Activated T-helper 9 cell treated with anti-CD3 and anti-CD28 coated beads, Interleukin-2, amount 50 U/mL, for 16 hours (primary cell): ENCODE data around the gene SMOC2.
"Not testable (repeated sequence)": the region's sequence is repeated elsewhere in the genome, so short reads cannot be mapped to it uniquely, and the experiment has no call there.

Experiments used
- DNase-seq: peaks from one replicate; pipeline ENCODE4 v3.0.0-alpha.2; 2020; ENCODE audit warnings: low read depth

The SMOC2 gene

DNA sequence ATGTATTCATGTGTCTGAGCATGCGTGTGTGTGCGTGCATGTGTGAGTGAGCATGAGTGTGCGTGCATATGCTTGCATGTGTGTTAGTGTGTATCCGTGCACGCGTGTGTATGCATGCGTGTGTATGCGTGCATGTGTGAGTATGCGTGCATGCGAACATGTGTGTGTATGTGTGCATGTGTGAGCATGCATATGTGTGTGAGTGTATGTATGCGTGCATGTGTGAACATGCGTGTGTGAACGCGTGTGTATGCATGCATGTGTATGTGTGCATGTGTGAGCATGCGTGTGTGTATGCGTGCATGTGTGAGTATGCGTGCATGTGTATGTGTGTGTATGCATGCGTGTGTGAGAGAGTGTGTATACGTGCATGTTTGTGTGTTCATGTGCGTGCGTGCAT is 77.9 kb downstream of the SMOC2 start:
- DNase-seq: no peak

DNA sequence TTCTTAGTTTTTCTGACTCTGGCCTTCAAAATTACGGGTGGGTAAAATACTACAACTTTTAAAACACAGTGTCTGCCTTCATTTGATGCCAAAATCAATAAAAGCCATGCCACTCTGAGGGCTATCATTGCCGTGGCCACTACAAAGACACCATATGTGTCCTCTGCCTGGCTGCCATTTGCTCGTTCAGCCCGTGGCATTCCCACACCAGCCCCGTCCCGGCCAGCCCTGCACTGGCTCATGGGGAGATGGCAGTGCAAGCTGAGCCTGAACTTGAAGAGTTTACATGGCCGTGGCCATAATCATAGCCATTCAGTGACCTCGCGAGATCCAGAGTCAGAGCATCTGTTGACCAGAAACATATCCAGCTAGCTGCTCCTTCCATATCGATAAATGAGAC is 79.2 kb downstream of the SMOC2 start:
- no peak for DNase-seq

DNA sequence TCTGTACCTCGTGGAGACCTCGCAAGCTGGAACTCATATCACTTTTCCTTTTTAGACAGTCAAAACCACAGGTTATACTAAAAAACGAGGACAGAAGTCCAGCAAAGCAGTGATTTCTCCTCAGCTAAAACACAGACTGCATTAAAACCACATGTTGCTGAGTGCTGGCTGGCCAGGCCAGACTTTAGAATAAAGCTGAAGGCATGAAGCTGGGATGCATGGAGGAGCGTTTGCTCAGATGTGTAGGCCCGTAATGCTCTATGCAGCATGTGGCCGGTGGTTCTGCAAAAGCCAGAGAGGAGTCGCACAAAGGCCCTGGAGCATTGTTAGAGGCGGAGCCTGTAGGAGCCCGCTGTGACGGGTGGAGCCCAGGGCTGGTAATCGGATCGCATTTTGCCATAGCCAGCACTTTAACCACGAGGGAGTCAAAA is 83.6 kb downstream of the SMOC2 start:
- no peak for DNase-seq

DNA sequence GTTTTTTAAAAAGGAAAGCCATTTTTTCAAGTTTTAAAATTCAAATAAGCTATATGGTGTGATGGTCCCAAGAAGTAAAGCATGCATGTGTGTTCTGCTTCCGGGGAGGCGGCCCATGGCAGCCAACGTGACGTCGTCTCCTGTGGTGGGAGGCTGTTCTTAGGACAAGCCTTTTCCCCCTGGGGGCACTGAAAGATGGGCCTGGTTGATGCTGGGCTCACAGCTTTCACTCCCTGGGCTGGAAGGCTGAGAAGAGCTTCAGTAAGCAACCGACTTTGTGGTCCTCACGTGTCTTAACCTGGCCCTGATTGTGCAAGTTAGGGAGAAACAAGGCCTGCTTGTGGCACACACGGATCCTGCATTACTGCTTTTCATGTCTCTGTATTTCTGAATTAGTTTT is 84.1 kb downstream of the SMOC2 start:
- no peak for DNase-seq

DNA sequence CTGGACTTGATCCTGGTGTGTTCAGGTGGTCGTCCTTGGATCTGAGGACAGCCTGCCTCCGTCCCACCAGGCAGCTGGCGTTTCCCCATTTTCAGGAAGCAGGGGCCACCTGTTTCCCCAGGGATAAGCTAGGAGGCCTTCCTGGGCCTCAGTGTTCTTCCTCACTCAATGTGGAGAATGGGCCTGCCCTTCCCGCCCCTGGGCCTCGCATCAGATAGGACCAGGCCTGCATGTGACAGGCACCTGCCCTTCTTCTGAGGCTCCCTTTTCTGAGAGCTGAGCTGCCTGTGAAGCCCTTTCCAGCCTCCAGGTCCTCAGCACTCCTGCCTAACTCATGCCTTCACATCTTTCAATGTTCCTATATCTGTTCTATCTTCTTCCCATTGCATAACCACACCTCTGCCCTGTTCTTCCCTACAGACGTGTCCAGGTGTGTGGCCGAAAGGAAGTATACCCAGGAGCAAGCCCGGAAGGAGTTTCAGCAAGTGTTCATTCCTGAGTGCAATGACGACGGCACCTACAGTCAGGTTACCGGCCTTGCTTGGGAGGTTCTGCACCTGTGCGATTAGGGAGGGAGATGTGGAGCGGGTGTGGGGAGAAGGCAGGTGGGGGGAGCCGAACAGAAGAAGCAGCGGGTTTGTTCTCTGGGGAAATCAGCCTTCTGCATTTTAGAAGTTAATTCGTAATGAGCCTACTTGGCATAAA is 85.1 kb downstream of the SMOC2 start:
- no peak for DNase-seq

DNA sequence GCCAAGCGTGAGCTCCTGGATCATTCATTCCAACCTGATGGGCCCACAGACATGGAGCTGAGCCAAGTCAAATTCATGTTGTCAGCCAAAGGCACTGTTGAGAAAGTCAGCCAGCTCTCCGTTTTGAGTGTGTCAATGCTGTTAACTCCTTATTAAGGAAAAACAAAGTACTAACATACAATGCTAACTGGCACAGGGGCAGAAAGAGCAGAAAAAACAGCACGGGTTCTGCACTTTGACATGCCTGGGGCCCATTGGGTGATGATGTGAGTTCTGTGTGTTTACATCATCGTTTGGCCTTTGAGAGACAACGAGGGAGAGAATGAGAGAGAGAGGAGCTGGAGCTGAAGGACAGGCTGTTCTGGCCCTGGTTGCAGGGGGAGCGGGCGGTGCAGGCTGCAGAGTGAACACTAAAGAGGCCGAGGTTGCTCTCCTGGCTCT is 85.9 kb downstream of the SMOC2 start:
- DNase-seq: no peak

DNA sequence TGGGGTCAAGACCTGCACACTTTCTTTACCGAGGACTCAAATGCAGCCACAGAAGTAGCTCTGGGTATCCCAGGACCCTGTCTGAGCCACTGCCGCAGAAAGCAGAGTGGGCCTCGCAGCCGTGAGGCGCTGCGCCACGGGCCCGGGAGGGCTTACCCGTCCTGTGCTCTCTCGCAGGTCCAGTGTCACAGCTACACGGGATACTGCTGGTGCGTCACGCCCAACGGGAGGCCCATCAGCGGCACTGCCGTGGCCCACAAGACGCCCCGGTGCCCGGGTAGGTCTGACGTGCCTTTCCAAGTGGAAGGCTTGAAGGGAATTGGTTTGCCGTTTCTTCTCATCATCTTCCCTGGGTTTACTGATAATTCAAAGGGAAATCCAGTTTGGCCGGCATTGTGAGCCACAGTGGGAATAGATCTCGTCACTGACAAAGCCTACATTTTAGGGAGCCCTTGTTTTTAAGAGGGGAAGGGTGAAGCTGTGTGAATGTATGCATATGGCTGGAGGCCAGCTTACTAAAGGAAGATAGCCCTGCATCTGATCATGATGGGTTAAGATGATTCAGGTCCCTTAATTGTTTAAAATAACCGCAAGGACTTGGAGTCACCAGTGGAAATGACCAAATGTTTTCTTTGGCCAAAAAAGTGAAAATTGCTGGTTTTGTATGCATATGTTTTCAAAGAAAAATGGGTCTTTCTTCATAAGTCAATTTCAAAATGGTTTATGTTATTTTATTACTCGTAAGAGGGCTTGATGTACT is 86.6 kb downstream of the SMOC2 start:
- DNase-seq: no peak

DNA sequence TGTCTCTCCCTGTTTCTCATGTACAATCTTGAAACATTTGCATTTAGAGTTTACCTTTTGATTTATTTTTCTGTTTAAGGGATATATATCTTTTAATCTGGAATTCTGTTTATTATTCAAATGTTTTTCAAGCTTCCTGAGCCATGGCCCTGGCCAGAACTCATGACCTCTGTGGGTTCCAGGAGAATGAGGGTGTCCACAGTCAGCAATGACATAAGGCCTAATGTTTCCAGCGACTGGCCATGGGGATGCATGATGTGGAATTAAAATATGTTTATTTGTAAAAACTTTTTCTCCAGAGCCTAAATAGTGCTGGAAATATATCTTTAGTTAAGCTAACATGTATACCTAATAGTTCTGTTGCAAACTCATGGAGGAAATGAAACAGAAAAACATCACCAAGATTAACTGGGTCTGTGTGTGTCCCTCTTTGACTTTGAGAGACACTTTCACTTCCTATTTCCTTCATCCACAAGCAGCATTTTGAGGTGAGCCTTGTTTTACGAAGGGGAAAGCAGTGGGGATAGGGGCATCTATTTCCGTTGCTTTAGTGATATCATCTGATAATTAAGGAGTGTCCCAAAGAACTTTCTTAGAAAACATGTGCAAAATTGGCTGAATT is 87.6 kb downstream of the SMOC2 start:
- DNase-seq: no peak

DNA sequence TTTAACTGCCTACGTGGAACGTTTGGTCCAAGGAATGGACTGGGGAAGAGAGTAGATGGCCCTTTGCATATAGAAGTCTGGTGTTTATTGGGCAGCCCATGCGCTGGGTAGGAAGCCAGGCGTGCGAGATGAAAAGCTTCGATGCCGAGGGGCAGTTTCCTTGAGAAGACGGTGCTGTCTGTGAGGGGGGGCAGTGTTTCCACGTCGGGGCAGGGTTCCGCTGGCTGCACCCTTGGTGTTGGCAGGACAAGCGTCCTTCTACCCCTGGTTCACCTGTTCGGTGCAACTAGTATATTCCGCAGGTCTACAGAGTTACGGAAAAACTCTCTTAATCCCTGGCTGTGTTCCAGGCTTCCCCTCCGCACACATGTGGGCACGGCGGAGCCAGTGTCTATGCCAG is 88.2 kb downstream of the SMOC2 start:
- no peak for DNase-seq

DNA sequence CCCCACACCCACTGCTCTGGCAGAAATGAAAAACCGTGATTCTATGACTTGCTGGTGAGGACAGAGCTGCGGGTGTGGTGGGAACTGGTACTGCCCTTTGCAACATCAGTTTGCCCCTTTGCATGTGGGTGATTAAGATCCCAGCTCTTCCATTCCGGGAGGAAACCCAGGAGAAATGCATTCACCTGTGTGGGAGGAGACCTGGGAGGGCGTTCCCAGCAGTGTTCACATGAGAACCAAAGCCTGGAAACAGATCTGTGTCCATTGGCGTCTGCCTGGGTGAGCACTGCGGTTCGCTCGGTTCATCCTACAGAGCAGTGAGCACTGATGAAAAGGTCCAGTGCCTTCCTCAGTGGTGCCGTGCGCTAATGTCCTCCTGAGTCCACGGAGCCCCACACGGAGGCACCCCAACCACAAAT is 89.7 kb downstream of the SMOC2 start:
- no peak for DNase-seq

DNA sequence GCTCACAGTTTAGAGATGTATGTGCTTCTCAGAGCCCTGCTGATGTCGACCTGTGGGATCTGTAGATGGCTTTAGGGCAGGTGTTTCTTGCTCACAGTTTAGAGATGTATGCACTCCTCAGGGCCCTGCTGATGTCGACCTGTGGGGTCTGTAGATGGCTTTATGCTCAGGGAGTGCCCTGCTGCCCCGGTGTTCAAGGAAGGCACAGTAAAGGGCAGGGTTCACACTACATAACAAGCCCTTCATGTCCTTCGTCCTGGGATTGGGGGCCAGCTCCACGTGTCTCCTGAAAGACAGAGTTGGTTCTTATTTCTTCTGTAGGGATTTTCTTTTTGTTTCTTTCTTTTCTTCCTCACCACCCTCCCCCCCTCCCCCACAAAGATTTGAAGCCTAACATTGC is 91.1 kb downstream of the SMOC2 start:
- no peak for DNase-seq

DNA sequence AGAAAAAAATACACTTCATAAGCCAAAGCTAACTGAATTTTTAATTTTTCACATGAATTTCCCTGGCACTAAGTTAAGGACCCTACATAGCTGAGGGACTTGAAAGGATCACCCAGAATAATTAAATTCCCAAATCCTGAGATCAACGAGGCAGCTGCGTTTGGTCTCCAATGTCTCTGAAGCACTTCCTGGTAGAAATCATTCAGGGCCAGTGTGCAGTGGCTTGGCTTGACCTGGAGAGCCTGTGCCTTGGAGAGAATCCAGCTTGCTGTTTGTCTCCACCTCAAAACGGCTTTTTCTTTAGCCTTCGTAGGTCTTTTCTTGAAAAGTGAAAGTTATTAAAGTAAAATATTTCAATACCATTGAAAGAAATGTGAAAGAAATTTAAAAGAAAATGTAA is 92.4 kb downstream of the SMOC2 start:
- no peak for DNase-seq

DNA sequence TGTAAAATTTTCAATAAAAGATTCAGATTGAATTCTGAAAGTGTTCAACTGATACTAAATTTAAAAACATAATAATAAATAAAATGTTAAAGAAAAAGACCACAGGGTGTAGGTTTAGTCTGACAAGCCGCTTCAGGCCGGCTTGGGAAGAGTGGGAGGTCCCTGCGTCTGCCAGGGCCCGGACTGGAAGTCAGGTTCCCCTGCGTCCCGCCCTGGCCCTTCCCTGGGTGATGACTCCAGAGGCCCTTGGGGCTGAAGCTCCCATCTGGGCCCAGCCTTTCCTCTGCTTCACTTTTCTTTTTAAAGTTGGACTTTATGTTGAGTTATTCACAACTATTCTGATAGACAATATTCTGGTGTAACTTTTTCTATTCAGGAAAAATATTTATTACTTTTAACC is 93.3 kb downstream of the SMOC2 start:
- DNase-seq: no peak

DNA sequence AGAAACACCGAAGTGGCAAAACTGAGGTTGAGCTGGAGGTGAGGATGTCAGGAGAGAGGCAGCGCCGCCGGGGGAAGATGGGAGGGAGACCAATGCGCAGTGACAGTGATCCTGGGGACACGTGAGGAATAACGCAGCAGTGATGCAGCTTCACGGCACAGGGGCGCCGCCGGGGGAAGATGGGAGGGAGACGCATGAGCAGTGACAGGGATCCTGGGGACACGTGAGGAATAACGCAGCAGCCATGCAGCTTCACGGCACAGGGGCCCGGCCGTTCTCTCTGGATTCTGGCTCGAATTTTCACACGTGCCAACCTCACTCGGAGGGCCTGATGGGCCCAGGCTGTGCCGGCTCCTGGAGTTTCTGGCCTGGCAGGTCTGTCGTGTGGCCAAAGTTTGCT is 94.7 kb downstream of the SMOC2 start:
- DNase-seq: no peak

DNA sequence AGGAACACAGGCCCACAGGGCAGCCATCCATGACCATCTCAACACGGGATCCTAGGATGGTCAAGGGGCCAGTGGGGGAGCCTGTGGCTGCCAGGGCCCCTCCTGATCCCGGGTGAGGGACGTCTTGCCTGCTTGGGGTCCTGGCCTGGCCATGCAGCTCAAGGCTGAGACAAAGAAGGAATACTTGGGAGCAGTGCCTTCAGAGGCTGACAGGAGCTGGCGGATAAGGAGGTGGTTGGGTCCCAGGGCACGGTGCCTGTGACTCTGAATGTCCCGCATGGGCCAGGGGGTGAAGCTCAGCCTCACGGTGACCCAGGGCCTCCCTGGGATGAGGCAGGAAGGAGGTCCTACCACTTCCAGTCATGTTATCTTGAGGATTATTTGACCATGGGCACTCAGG is 95.2 kb downstream of the SMOC2 start:
- DNase-seq: no peak

DNA sequence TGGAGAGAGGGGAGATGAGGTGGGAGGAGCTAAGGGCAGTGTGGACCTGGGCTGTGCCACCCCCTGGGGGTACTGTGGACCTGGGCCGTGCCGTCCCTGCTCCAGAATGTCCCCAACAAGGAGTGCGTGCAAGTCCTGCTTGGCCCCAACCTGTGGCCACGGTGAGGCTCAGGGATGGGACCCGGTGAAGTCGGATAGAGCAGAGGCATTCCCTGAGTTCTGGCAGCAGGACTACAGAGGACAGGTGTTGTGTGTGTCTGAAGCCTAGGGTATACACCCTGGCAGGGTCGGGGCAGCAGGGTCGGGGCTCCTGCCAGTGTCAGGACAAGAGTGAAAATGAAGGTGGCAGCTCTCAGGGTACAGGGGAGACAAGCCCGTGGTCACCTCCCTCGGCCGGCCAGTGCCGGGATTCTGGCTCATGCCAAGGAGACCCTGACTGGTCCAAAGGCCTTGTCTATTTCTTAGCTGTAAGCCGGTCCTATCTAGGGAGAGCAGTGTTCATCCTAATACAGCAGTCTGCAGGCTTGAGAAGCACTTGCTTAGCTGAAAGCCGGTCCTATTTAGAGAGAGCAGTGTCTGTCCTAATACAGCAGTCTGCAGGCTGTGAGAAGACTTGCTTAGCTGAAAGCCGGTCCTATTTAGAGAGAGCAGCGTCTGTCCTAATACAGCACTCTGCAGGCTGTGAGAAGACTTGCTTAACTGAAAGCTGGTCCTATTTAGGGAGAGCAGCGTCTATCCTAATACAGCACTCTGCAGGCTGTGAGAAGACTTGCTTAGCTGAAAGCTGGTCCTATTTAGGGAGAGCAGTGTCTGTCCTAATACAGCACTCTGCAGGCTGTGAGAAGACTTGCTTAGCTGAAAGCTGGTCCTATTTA is 95.9 kb downstream of the SMOC2 start:
- DNase-seq: no peak

DNA sequence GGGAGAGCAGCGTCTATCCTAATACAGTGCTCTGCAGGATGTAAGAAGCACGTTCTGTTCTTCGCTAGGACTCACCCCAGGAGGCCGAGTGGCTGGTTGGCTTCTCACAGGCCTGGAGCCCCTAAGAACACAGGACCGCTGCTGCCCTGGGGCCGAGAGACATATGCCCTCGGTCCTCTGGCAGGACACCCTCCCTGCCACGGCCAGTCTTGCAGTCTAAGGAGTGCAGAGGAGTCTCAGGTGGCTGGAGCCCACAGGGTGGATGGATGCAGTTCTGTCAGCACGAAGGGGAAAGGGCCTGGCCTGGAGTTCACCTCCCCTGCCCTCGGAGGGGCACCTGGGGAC is 96.5 kb downstream of the SMOC2 start:
- no peak for DNase-seq

DNA sequence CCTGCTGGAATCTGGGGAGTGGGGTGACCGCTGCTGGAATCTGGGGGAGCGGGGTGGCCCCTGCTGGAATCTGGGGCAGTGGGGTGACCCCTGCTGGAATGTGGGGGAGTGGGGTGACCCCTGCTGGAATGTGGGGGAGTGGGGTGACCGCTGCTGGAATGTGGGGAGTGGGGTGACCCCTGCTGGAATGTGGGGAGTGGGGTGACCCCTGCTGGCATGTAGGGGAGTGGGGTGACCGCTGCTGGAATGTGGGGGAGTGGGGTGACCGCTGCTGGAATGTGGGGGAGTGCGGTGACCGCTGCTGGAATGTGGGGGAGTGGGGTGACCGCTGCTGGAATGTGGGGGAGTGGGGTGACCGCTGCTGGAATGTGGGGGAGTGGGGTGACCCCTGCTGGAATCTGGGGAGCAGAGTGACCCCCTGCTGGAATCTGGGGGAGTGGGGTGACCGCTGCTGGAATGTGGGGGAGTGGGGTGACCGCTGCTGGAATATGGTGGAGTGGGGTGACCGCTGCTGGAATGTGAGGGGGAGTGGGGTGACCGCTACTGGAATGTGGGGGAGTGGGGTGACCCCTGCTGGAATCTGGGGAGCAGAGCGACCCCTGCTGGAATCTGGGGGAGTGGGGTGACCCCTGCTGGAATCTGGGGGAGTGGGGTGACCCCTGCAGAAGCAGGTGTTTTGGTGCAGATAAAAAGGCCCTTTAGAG is 97.4 kb downstream of the SMOC2 start:
- not testable (repeated sequence) for DNase-seq

DNA sequence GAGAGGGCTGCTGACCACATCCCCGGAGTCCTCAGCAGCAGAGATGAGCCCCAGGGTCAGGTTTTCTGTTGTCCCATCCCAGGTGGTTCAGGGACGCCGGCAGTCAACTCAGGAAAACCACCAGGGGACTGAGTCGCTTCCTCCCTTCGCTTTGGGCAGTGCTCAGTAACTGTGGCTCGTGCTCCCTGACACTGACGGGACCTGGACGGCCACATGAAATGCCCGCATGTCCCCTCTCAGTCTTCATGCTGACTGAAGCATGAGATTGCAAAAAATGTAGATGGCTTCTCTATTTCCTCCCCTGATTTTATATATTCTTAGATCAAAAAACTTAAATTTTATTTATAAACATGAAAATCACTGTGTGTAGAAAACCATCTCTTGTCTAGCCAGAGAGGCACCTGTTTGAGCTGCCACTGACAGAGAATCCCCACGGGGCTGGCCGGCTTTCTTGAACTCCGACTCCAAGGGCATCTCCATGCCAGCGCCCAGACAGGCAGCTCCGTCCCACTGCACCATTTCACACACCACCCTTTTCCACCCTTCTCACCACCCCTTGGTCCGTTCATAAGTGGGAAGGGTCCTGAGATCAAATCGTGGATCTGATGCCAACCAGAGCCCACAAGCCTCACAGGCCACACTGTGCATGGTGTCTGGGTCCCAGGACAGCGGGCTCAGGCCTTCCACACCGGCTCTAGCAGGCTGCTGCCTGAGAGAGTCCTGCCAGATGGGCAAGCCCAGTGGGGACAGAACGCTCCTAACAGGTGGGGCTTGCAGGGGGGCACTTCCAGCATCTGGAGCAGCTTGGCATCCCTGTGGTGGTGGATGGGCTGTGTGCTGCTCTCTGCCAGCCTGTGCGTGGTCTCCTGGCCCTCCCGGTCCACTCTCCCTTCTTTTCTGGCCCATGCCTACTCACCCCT is 98.2 kb downstream of the SMOC2 start:
- no peak for DNase-seq

DNA sequence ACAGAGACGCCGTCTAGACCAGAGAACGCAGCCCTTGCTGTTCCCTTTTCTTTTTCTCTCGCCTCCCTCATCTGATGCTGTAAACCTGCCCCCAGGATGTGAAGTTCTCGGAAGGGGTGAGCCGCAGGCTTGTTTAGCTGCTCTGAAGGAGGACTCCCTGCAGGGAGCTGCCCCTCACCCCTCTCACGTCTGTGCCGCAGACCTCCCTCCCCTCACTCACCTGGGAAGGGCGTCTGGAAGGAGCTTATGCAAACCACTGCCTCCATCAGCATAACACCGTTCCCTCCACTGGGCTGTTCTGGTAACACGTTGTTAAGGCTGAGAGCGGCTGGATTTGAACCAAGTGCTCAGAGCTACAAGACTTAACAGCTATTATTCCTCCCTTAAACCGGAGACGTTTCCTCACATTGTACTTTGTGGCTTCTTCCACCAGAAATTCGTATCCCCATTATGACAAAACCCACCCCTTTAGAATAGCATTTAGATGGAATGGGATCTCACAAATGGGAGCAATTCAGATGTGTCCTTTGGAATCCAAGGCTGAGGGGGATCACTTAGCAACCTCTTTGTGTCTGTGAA is 99.8 kb downstream of the SMOC2 start:
- no peak for DNase-seq
